Uterus (tissue), 2 donors: ENCODE measurements around the gene GABRG3.

Experiments used
- POLR2A ChIP-seq, 2 donors: fragments of 450-650 bp; IDR thresholded peaks; one replicate each; pipeline ENCODE4 v1.6.1; 2016; ENCODE audit warnings: antibody characterized with exemption in 2 of 2, mild to moderate bottlenecking in 1 of 2, moderate library complexity in 1 of 2
- TF ChIP-seq, protein P1 (sequence below), 4 experiments: fragments of 200-600 bp in 2 of 4; fragments of 450-650 bp in 2 of 4; sonication (generic) in 2 of 4; IDR thresholded peaks; one replicate each; pipeline ENCODE4 v1.5.1; 2016 to 2019; ENCODE audit warnings: antibody characterized with exemption in 4 of 4, mild to moderate bottlenecking in 2 of 4, moderate library complexity in 1 of 4

DNA sequence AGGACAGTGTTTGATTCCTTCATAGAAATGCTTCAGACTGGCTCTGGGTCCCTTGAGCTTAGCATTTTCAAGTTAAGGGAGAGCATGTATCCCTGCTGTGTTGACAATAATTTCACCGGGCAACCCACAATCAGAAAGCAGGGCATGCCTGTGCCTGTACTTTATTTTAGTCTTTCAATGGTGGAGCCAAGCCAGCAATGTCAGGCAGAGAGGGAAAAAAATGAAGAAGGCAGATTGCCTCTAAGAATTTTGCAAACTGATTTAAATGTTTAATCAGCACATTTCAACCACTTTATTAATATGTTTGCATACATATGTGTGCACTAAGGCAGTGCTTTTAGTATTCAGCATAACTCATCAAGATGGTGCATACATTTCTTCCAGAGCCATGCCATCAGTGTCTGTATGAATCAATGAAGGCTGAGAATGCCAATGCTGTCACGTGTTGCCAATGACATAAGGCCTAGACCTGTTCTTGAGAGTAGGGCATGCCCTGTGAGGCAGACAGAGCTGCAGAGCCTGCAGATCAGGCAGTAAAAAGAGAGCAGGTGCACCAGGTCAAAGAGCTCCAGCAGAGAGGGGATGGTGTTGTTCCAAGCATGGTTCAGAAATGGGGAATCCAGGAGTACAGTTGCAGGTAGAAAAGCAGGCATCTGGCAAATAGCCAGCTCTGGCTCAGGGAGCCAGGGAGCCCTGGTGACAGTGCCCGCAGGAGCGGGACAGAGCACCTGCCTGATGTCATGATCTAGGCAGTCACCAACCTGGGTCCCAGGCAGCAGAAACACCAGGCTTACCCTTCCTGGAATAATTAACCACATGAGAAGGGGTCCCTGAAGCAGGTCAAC, 508.5 kb downstream of the GABRG3 start:
- no peak for TF ChIP-seq POLR2A (IDR thresholded peaks at IDR 0.05)
- TF ChIP-seq, protein P1, sequence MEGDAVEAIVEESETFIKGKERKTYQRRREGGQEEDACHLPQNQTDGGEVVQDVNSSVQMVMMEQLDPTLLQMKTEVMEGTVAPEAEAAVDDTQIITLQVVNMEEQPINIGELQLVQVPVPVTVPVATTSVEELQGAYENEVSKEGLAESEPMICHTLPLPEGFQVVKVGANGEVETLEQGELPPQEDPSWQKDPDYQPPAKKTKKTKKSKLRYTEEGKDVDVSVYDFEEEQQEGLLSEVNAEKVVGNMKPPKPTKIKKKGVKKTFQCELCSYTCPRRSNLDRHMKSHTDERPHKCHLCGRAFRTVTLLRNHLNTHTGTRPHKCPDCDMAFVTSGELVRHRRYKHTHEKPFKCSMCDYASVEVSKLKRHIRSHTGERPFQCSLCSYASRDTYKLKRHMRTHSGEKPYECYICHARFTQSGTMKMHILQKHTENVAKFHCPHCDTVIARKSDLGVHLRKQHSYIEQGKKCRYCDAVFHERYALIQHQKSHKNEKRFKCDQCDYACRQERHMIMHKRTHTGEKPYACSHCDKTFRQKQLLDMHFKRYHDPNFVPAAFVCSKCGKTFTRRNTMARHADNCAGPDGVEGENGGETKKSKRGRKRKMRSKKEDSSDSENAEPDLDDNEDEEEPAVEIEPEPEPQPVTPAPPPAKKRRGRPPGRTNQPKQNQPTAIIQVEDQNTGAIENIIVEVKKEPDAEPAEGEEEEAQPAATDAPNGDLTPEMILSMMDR (IDR thresholded peaks at IDR 0.05): no peak
